Hematopoietic multipotent progenitor cell treated with erythropoietin and hydrocortisone succinate and interleukin-3 and kit ligand, for 6 days (in vitro differentiated cells): Measurements from ENCODE around the gene CC2D1A.

Experiments used
- DNase-seq: peaks from one replicate; pipeline ENCODE4 v3.0.0-alpha.2; 2015

CC2D1A gene

GRCh38 chr19:13880059-13881043, 25.6 kb upstream of the CC2D1A start:
- peak; percentile 97 for DNase-seq

- no peak for DNase-seq
Measured at GRCh38 chr19:13881251-13881691, 24.7 kb upstream of the CC2D1A start.

GRCh38 chr19:13881692-13882418, 24.1 kb upstream of the CC2D1A start:
- DNase-seq, result peak; percentile 44

GRCh38 chr19:13882419-13882795, 23.6 kb upstream of the CC2D1A start:
- DNase-seq, result no peak

GRCh38 chr19:13882836-13883235, 23.2 kb upstream of the CC2D1A start:
- DNase-seq, result no peak

- no peak for DNase-seq
Measured at GRCh38 chr19:13883516-13884064, 22.4 kb upstream of the CC2D1A start.

- peak; percentile 51 for DNase-seq
Measured at GRCh38 chr19:13884726-13885591, 21.0 kb upstream of the CC2D1A start.

- no peak for DNase-seq
Measured at GRCh38 chr19:13885826-13886365, 20.1 kb upstream of the CC2D1A start.

GRCh38 chr19:13887018-13887436, 19.0 kb upstream of the CC2D1A start:
- DNase-seq, result no peak

- no peak for DNase-seq
Measured at GRCh38 chr19:13887517-13887916, 18.5 kb upstream of the CC2D1A start.

GRCh38 chr19:13888281-13888680, 17.7 kb upstream of the CC2D1A start:
- no peak for DNase-seq

- DNase-seq, result no peak
Measured at GRCh38 chr19:13890136-13890535, 15.9 kb upstream of the CC2D1A start.

- DNase-seq, result no peak
Measured at GRCh38 chr19:13892870-13893269, 13.1 kb upstream of the CC2D1A start.

GRCh38 chr19:13894552-13894951, 11.4 kb upstream of the CC2D1A start:
- DNase-seq, result no peak

GRCh38 chr19:13896227-13896626, 9.8 kb upstream of the CC2D1A start:
- DNase-seq, result no peak

- DNase-seq, result no peak
Measured at GRCh38 chr19:13899393-13899792, 6.6 kb upstream of the CC2D1A start.

GRCh38 chr19:13899912-13900584, 6.0 kb upstream of the CC2D1A start:
- DNase-seq, result no peak

- peak; percentile 70 for DNase-seq
Measured at GRCh38 chr19:13902993-13903555, 2.9 kb upstream of the CC2D1A start.

- DNase-seq, result no peak
Measured at GRCh38 chr19:13906521-13906904, 512 bp downstream of the CC2D1A start.

GRCh38 chr19:13906910-13907309, 909 bp downstream of the CC2D1A start:
- no peak for DNase-seq

GRCh38 chr19:13908674-13909073, 2.7 kb downstream of the CC2D1A start:
- no peak for DNase-seq
